GM10248 (cell line): ENCODE data around the gene ANKUB1.
"Not testable (repeated sequence)": the region's sequence is repeated elsewhere in the genome, so short reads cannot be mapped to it uniquely, and the experiment has no call there.

Experiments
- CTCF ChIA-PET: fragments of 300-600 bp; sonication (Branson Sonifier 250); formaldehyde crosslinking; extraction: SDS; loops from one replicate; lab custom pipeline; 2021; ENCODE audit warnings: antibody characterized with exemption; lab: Yijun Ruan, JAX
- POLR2A ChIA-PET: fragments of 350-650 bp; sonication (Branson Sonifier 250); formaldehyde crosslinking; extraction: SDS; loops from one replicate; lab custom pipeline; 2020; ENCODE audit warnings: antibody characterized with exemption; lab: Yijun Ruan, JAX
- DNase-seq: peaks from one replicate; pipeline ENCODE4 v3.0.0; 2012; ENCODE audit errors: extremely low spot score
- TF ChIP-seq, protein P1 (sequence below): IDR thresholded peaks from 2 replicates; pipeline ENCODE4 v1.5.1; 2012; ENCODE audit warnings: mild to moderate bottlenecking, low read depth; ENCODE audit errors: extremely low read depth, missing control alignments, control extremely low read depth

The ANKUB1 gene, protein sequence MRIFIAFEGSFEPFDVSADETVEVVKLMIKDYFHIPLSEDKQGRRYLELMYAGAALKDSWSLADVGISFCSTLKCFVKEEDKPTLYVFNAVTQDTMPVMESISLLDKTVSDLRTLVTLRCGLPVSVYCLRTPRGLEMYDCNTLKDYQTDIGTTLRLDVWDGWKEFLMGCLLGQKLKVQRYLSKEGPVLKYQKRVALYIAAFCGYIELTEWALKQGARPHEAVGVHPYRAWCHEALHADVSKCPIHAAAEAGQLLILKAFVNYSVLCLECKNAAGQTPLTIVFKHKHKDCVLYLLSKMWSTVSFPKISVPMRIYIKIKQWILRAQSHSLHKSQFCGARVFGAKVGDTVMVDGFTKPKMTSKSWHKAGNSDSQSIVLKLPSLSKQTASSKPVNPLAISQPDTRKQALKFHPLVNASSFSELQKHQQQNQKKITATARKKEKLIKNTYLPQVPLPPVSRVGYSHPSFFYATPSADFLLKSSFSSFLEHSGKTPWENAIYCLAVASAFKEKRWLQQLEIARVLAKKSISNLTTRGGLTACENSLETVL

DNA sequence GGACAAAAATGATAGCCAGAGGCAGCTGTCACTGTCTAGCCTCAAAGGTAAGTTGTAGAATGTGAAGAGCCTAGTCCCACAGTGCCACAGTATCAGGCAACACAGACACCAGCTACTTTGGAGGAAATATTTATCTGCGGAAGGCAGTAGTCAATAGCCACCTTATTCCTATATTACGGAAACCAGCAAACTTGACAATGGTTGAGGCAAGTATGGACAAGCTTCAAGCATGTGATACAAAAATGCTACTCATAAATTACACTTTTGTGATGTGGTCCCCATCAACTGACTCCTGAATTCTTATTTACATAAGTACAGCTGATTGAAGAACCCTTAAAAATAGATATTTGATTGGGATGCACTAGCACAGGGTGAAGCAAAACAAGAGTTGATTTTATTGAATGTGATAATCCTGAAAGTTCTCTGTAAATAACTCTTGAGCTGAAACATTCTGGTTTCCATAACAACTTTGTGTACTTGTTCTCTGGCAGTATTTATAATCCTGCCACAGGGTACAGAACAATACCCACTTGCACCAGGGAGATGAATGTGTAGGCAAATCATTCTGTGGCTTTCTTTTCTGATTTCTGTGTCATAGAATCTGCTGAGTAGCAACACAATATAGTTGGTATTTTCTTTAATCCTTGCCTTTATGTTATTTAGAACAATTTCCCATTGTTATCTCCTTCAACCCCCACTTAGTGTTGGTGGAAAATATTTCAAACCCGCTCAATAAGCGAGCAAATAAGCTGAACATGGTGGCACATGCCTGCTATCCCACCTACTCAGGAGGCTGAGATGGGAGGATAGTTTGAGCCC is at the start of gene ANKUB1:
Gene ANKUB1 (minus strand): TSS at position 103 of the 819 bp plus-strand sequence. CDS start 188 bp downstream, outside the sequence.
- CTCF ChIA-PET: interaction anchor here (1.3 to 2.2 kb wide), 3 partner anchors 9 to 21 kb away, joined by 6 to 10 read pairs (median 10); no protein-coding TSS in a partner anchor
- POLR2A ChIA-PET: no interaction called here
- DNase-seq: no peak
- TF ChIP-seq, protein P1, sequence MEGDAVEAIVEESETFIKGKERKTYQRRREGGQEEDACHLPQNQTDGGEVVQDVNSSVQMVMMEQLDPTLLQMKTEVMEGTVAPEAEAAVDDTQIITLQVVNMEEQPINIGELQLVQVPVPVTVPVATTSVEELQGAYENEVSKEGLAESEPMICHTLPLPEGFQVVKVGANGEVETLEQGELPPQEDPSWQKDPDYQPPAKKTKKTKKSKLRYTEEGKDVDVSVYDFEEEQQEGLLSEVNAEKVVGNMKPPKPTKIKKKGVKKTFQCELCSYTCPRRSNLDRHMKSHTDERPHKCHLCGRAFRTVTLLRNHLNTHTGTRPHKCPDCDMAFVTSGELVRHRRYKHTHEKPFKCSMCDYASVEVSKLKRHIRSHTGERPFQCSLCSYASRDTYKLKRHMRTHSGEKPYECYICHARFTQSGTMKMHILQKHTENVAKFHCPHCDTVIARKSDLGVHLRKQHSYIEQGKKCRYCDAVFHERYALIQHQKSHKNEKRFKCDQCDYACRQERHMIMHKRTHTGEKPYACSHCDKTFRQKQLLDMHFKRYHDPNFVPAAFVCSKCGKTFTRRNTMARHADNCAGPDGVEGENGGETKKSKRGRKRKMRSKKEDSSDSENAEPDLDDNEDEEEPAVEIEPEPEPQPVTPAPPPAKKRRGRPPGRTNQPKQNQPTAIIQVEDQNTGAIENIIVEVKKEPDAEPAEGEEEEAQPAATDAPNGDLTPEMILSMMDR: no peak

DNA sequence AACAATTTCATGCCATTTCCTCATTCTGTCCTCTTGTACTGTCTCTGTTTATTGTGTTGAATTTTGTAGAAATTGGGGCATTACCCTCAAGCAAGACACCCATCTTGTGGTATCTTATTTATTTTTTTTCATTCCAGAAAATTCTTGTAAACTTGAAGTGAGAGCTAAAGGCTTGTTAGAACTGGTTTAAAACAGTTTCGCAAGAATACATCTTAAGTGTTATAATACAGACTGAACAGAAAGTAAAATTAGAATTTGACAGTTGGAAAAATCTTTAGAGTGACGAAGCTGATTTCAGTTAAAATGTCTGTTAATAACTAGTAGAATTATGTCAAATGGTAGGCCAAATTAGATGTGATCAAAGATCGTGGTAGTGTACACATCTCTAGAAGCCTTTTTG is 47.5 kb upstream of the ANKUB1 start:
- POLR2A ChIA-PET: no interaction called here
- TF ChIP-seq, protein P1: no peak
- CTCF ChIA-PET: interaction anchor here (2.2 kb wide), 1 partner anchor 12 kb away, joined by 6 read pairs; no protein-coding TSS in a partner anchor
- DNase-seq: no peak

DNA sequence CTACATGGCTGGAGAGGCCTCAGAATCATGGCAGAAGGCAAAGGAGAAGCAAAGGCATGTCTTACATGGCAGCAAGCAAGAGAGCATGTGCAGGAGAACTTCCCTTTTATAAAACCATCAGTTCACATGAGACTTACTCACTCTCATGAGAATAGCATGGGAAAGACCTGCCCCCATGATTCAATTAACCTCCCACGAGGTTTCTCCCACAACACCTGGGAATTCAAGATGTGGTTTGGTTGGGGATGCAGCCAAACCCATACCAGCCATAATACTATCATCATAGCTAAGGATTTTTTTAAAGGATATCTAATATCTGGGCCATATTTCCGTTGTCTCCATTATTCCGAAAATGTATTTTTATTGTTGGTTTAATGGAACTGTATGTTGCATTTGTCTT is 47.1 kb upstream of the ANKUB1 start:
- POLR2A ChIA-PET, DNase-seq: not testable (repeated sequence)
- CTCF ChIA-PET: interaction anchor here (2.2 kb wide), 1 partner anchor 12 kb away, joined by 6 read pairs; no protein-coding TSS in a partner anchor

DNA sequence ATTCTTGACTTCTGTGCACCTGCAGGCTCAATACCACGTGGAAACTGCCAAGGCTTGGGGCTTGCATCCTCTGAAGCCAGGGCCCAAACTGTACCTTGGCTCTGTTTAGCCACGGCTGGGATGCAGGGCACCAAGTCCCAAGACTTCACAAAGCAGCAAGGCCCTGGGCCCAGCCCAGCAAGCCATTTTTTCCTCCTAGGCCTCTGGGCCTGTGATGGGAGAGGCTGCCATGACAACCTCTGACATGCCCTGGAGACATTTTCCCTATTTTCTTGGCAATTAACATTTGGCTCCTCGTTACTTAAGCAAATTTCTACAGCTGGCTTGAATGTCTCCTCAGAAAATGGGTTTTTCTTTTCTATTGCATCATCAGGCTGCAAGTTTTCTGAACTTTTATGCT is 46.1 kb upstream of the ANKUB1 start:
- POLR2A ChIA-PET, DNase-seq, CTCF ChIA-PET: not testable (repeated sequence)

DNA sequence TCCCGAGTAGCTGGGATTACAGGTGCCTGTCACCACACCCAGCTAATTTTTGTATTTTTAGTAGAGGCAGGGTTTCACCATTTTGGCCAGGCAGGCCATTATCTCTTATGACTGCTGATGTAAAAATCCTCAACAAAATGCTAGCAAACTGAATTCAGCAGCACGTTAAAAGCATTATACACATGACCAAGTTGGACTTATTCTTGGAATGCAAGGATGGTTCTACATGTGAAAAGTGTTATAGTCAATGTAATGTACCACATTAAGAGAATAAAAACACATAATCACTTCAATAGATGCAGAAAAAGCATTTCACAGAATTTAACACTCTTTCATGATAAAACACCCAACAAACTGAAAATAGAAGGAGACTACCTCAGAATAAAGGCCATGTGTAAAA is 40.9 kb upstream of the ANKUB1 start:
- ChIA-PET POLR2A (no interaction called here), CTCF (no interaction called here)
- no peak for DNase-seq
- TF ChIP-seq, protein P1: no peak

DNA sequence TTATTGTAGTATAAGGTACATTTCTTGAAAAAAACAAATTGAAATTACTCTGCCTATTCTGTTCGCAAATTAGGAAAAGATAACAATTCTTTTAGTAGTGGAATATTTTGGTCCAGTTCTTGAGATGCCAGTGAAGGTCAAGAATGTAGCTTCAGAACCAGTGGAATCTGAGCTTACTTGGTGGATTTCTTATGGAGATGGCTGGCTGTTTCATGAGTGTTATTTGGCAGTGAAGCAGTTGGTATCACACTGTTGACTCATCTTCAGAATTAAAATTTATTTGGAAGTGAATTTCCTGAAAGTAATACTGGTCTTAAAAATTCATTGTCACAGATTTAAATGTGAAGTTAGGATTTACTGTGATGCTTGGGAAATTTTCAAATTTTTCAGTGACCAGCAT is 39.7 kb upstream of the ANKUB1 start:
- CTCF ChIA-PET: interaction anchor here (1.8 kb wide), 1 partner anchor 24 kb away, joined by 7 read pairs; no protein-coding TSS in a partner anchor
- DNase-seq: no peak
- POLR2A ChIA-PET: no interaction called here
- TF ChIP-seq, protein P1: no peak

DNA sequence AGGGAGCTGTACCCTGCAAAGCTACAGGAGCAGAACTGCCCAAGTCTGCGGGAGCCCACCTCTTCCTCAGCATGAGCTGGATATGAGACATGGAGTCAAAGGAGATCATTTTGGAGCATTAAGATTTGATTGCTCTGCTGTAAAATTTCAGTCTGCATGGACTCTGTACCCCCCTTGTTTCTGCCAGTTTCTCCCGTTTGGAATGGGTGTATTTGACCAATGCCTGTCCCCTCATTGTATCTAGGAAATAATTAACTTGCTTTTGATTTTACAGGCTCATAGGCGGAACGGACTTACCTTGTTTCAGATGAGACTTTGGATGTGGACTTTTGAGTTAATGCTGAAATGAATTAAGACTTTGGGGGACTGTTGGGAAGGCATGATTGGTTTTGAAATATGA is 39.0 kb upstream of the ANKUB1 start:
- CTCF ChIA-PET: interaction anchor here (1.8 kb wide), 1 partner anchor 23 kb away, joined by 7 read pairs; no protein-coding TSS in a partner anchor
- POLR2A ChIA-PET: no interaction called here
- DNase-seq: no peak
- TF ChIP-seq, protein P1: no peak
